ENCODE data around the gene ZBTB7C.

- TF ChIP-seq REST (IDR thresholded peaks at IDR 0.05; ENCODE audit: insufficient read depth in 1 of 2, low read depth in 2 of 2, low read length in 2 of 2), result no peak
- no peak for TF ChIP-seq TAF1 (IDR thresholded peaks at IDR 0.05; ENCODE audit: borderline replicate concordance, insufficient read depth, low read length)
- no peak for TF ChIP-seq POLR2AphosphoS5 (IDR thresholded peaks at IDR 0.05; ENCODE audit: low read depth, low read length)
Measured at GRCh38 chr18:48270929-48271328, 138.3 kb downstream of the ZBTB7C start.
